ENCODE data around the gene FAM216B. TPM values are rescaled to one million over a fixed set of nuclear protein-coding genes. Genes with fewer than 3 reads are reported as not detected.

Gene FAM216B
- total RNA-seq, result not detected

GRCh38 chr13:42781352-42781751 lies at the start of gene FAM216B:
Gene FAM216B (plus strand): TSS chr13:42781584. CDS start chr13:42784068, 2,484 bp downstream.
- peaks cover 0 to 3% (median 0%) of the 10 kb centered on the region in 3 donors for H3K27me3 ChIP-seq (ENCODE audit: control insufficient read depth in 3 of 3, insufficient read depth in 3 of 3, low read length in 3 of 3)
- H3K9me3 ChIP-seq (ENCODE audit: control insufficient read depth in 3 of 3, low read length in 3 of 3), result peaks cover 0 to 3% (median 0%) of the 10 kb centered on the region in 3 donors
- H3K27ac ChIP-seq (ENCODE audit: low read depth, low read length), result no peak within 1 kb of the TSS
- no peaks in the 10 kb centered on the region for H3K36me3 ChIP-seq (ENCODE audit: control insufficient read depth in 3 of 3, insufficient read depth in 3 of 3, low read length in 3 of 3)
- no peak within 1 kb of the TSS for H3K9ac ChIP-seq (ENCODE audit: low read depth in 1 of 3, low read length in 3 of 3)
- H3K4me3 ChIP-seq (ENCODE audit: low read length in 3 of 3), result no peak within 1 kb of the TSS
- H3K4me1 ChIP-seq (ENCODE audit: control insufficient read depth in 3 of 3, insufficient read depth in 3 of 3, low read length in 3 of 3), result no peaks in the 10 kb centered on the region

- H3K4me1 ChIP-seq (ENCODE audit: control insufficient read depth in 3 of 3, insufficient read depth in 3 of 3, low read length in 3 of 3), result no peaks in the 10 kb centered on the region
- no peak overlapping the region for H3K4me3 ChIP-seq (ENCODE audit: low read length in 3 of 3)
- no peak overlapping the region for H3K9ac ChIP-seq (ENCODE audit: low read depth in 1 of 3, low read length in 3 of 3)
- H3K36me3 ChIP-seq (ENCODE audit: control insufficient read depth in 3 of 3, insufficient read depth in 3 of 3, low read length in 3 of 3), result no peaks in the 10 kb centered on the region
- H3K27ac ChIP-seq (ENCODE audit: low read depth, low read length), result no peak overlapping the region
- no peaks in the 10 kb centered on the region for H3K9me3 ChIP-seq (ENCODE audit: control insufficient read depth in 3 of 3, low read length in 3 of 3)
- peaks cover 0 to 2% (median 0%) of the 10 kb centered on the region in 3 donors for H3K27me3 ChIP-seq (ENCODE audit: control insufficient read depth in 3 of 3, insufficient read depth in 3 of 3, low read length in 3 of 3)
Measured at GRCh38 chr13:42732073-42732472, 49.3 kb upstream of the FAM216B start.

- no peak overlapping the region for H3K4me3 ChIP-seq (ENCODE audit: low read length in 3 of 3)
Measured at GRCh38 chr13:42733046-42733445, 48.3 kb upstream of the FAM216B start.

GRCh38 chr13:42735010-42735409 lies 46.4 kb upstream of the FAM216B start:
- H3K4me1 ChIP-seq (ENCODE audit: control insufficient read depth in 3 of 3, insufficient read depth in 3 of 3, low read length in 3 of 3), result no peaks in the 10 kb centered on the region
- H3K4me3 ChIP-seq (ENCODE audit: low read length in 3 of 3), result no peak overlapping the region
- H3K36me3 ChIP-seq (ENCODE audit: control insufficient read depth in 3 of 3, insufficient read depth in 3 of 3, low read length in 3 of 3), result no peaks in the 10 kb centered on the region
- H3K27ac ChIP-seq (ENCODE audit: low read depth, low read length), result no peak overlapping the region
- H3K9ac ChIP-seq (ENCODE audit: low read depth in 1 of 3, low read length in 3 of 3), result no peak overlapping the region
- peaks cover 0 to 2% (median 0%) of the 10 kb centered on the region in 3 donors for H3K27me3 ChIP-seq (ENCODE audit: control insufficient read depth in 3 of 3, insufficient read depth in 3 of 3, low read length in 3 of 3)
- H3K9me3 ChIP-seq (ENCODE audit: control insufficient read depth in 3 of 3, low read length in 3 of 3), result no peaks in the 10 kb centered on the region

More at GRCh38 chr13:42733046-42733445, 48.3 kb upstream of the FAM216B start:
- Histone ChIP-seq H3K27me3 (ENCODE audit: control insufficient read depth in 3 of 3, insufficient read depth in 3 of 3, low read length in 3 of 3) (peaks cover 0 to 2% (median 0%) of the 10 kb centered on the region in 3 donors), H3K4me1 (ENCODE audit: control insufficient read depth in 3 of 3, insufficient read depth in 3 of 3, low read length in 3 of 3) (no peaks in the 10 kb centered on the region), H3K27ac (ENCODE audit: low read depth, low read length) (no peak overlapping the region), H3K9me3 (ENCODE audit: control insufficient read depth in 3 of 3, low read length in 3 of 3) (no peaks in the 10 kb centered on the region), H3K36me3 (ENCODE audit: control insufficient read depth in 3 of 3, insufficient read depth in 3 of 3, low read length in 3 of 3) (no peaks in the 10 kb centered on the region), H3K9ac (ENCODE audit: low read depth in 1 of 3, low read length in 3 of 3) (no peak overlapping the region)

- no peak overlapping the region for H3K4me3 ChIP-seq (ENCODE audit: low read length in 3 of 3)
Measured at GRCh38 chr13:42740753-42741152, 40.6 kb upstream of the FAM216B start.

DNA sequence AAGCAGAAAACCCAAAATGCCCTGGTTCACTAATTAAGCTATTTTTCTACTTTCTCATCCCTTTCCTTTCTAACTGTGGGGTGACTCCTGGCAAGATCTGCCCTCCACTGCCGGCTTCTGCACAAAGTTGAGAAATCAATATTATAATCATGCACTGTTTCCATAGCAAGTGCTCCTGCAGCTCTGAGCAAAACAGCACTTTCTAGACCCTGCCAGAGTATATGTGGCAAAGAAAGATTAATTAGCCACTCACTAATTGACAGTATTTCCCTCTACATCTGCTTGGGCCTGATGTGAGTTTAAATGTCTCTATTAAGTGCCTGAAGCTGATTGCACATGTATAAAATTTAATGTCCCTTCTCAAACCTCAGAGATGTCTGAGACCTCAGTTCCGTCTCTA lies 39.5 kb upstream of the FAM216B start:
- no peak overlapping the region for H3K9ac ChIP-seq (ENCODE audit: low read depth in 1 of 3, low read length in 3 of 3)
- no peaks in the 10 kb centered on the region for H3K27me3 ChIP-seq (ENCODE audit: control insufficient read depth in 3 of 3, insufficient read depth in 3 of 3, low read length in 3 of 3)
- no peak overlapping the region for H3K27ac ChIP-seq (ENCODE audit: low read depth, low read length)
- no peaks in the 10 kb centered on the region for H3K4me1 ChIP-seq (ENCODE audit: control insufficient read depth in 3 of 3, insufficient read depth in 3 of 3, low read length in 3 of 3)
- H3K36me3 ChIP-seq (ENCODE audit: control insufficient read depth in 3 of 3, insufficient read depth in 3 of 3, low read length in 3 of 3), result no peaks in the 10 kb centered on the region
- H3K9me3 ChIP-seq (ENCODE audit: control insufficient read depth in 3 of 3, low read length in 3 of 3), result no peaks in the 10 kb centered on the region
- no peak overlapping the region for H3K4me3 ChIP-seq (ENCODE audit: low read length in 3 of 3)

More at GRCh38 chr13:42740753-42741152, 40.6 kb upstream of the FAM216B start:
- no peaks in the 10 kb centered on the region for H3K36me3 ChIP-seq (ENCODE audit: control insufficient read depth in 3 of 3, insufficient read depth in 3 of 3, low read length in 3 of 3)
- no peaks in the 10 kb centered on the region for H3K4me1 ChIP-seq (ENCODE audit: control insufficient read depth in 3 of 3, insufficient read depth in 3 of 3, low read length in 3 of 3)
- no peak overlapping the region for H3K9ac ChIP-seq (ENCODE audit: low read depth in 1 of 3, low read length in 3 of 3)
- no peak overlapping the region for H3K27ac ChIP-seq (ENCODE audit: low read depth, low read length)
- H3K27me3 ChIP-seq (ENCODE audit: control insufficient read depth in 3 of 3, insufficient read depth in 3 of 3, low read length in 3 of 3), result peaks cover 0 to 2% (median 0%) of the 10 kb centered on the region in 3 donors
- H3K9me3 ChIP-seq (ENCODE audit: control insufficient read depth in 3 of 3, low read length in 3 of 3), result no peaks in the 10 kb centered on the region

DNA sequence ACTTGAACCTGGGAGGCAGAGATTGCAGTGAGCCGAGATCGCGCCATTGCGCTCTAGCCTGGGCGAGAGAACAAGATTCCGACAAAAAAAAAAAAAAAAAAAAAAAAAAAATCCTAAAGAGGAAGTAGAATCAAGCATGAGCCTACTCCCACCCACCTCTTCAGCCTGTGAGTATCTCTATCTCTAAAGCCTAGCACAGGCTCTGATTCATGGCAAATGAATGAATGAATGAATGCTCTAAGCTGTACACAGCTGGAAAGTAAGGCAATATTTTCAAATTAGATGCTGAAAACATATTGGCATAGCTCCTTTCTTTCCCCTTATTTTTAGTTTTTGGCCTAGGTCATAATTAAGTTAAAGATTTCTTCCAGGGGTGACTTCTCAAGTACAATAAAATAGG lies 35.7 kb upstream of the FAM216B start:
- no peak overlapping the region for H3K27ac ChIP-seq (ENCODE audit: low read depth, low read length)
- no peaks in the 10 kb centered on the region for H3K9me3 ChIP-seq (ENCODE audit: control insufficient read depth in 3 of 3, low read length in 3 of 3)
- no peak overlapping the region for H3K9ac ChIP-seq (ENCODE audit: low read depth in 1 of 3, low read length in 3 of 3)
- no peaks in the 10 kb centered on the region for H3K27me3 ChIP-seq (ENCODE audit: control insufficient read depth in 3 of 3, insufficient read depth in 3 of 3, low read length in 3 of 3)
- no peaks in the 10 kb centered on the region for H3K36me3 ChIP-seq (ENCODE audit: control insufficient read depth in 3 of 3, insufficient read depth in 3 of 3, low read length in 3 of 3)
- no peaks in the 10 kb centered on the region for H3K4me1 ChIP-seq (ENCODE audit: control insufficient read depth in 3 of 3, insufficient read depth in 3 of 3, low read length in 3 of 3)
- no peak overlapping the region for H3K4me3 ChIP-seq (ENCODE audit: low read length in 3 of 3)

GRCh38 chr13:42746866-42747265 lies 34.5 kb upstream of the FAM216B start:
- Histone ChIP-seq H3K9ac (ENCODE audit: low read depth in 1 of 3, low read length in 3 of 3) (no peak overlapping the region), H3K27ac (ENCODE audit: low read depth, low read length) (no peak overlapping the region), H3K36me3 (ENCODE audit: control insufficient read depth in 3 of 3, insufficient read depth in 3 of 3, low read length in 3 of 3) (no peaks in the 10 kb centered on the region), H3K4me3 (ENCODE audit: low read length in 3 of 3) (no peak overlapping the region), H3K4me1 (ENCODE audit: control insufficient read depth in 3 of 3, insufficient read depth in 3 of 3, low read length in 3 of 3) (peaks cover 0 to 5% (median 4%) of the 10 kb centered on the region in 3 donors), H3K9me3 (ENCODE audit: control insufficient read depth in 3 of 3, low read length in 3 of 3) (no peaks in the 10 kb centered on the region), H3K27me3 (ENCODE audit: control insufficient read depth in 3 of 3, insufficient read depth in 3 of 3, low read length in 3 of 3) (no peaks in the 10 kb centered on the region)

DNA sequence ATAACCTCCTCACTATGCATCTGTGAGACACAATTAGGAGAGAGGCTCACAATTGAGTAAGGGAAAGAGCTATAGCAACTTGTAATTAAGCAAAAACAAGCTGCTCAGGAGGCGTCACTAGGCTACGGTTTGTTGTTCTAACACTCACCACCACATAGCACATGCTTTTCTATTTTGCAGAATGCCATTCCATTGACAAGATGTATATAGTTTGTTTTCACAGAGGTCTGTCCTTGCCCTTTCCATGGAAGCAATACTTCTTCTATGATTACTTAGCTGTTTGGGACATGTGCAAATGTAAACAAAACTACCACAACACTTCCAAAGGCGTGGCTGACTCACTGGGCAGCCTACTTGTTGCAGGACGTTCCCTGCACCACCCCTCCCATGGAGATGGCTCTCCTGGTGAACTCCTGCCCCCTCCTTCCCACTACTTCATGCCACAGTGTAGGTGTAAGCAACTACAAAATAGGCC lies 33.9 kb upstream of the FAM216B start:
- no peak overlapping the region for H3K9ac ChIP-seq (ENCODE audit: low read depth in 1 of 3, low read length in 3 of 3)

DNA sequence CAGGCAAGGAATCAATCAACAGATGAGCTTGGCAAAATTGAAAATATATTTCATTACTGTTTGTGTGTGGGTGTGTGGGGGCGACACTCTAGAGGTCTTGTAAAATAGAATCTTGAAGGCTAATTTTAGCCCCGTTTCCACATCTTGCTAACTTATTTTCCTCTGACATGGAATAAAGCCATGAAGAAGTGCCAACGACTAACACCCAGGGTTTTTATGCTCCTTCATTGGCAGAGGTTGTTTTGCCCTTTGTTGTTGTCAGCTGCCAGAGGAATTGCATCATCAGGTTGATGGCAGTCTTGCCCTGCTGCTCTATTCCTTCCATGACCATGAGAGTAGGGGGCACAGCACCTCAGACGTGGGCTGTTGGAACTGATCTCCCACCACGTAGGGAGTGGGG lies 30.6 kb upstream of the FAM216B start:
- Histone ChIP-seq H3K4me1 (ENCODE audit: control insufficient read depth in 3 of 3, insufficient read depth in 3 of 3, low read length in 3 of 3) (peaks cover 0 to 5% (median 4%) of the 10 kb centered on the region in 3 donors), H3K27me3 (ENCODE audit: control insufficient read depth in 3 of 3, insufficient read depth in 3 of 3, low read length in 3 of 3) (no peaks in the 10 kb centered on the region), H3K27ac (ENCODE audit: low read depth, low read length) (no peak overlapping the region), H3K9me3 (ENCODE audit: control insufficient read depth in 3 of 3, low read length in 3 of 3) (no peaks in the 10 kb centered on the region), H3K36me3 (ENCODE audit: control insufficient read depth in 3 of 3, insufficient read depth in 3 of 3, low read length in 3 of 3) (no peaks in the 10 kb centered on the region), H3K9ac (ENCODE audit: low read depth in 1 of 3, low read length in 3 of 3) (no peak overlapping the region), H3K4me3 (ENCODE audit: low read length in 3 of 3) (no peak overlapping the region)

More for the DNA sequence above, 33.9 kb upstream of the FAM216B start:
- H3K27me3 ChIP-seq (ENCODE audit: control insufficient read depth in 3 of 3, insufficient read depth in 3 of 3, low read length in 3 of 3), result no peaks in the 10 kb centered on the region
- no peak overlapping the region for H3K27ac ChIP-seq (ENCODE audit: low read depth, low read length)
- H3K9me3 ChIP-seq (ENCODE audit: control insufficient read depth in 3 of 3, low read length in 3 of 3), result no peaks in the 10 kb centered on the region
- no peaks in the 10 kb centered on the region for H3K36me3 ChIP-seq (ENCODE audit: control insufficient read depth in 3 of 3, insufficient read depth in 3 of 3, low read length in 3 of 3)
- H3K4me1 ChIP-seq (ENCODE audit: control insufficient read depth in 3 of 3, insufficient read depth in 3 of 3, low read length in 3 of 3), result peaks cover 0 to 5% (median 4%) of the 10 kb centered on the region in 3 donors
- no peak overlapping the region for H3K4me3 ChIP-seq (ENCODE audit: low read length in 3 of 3)

All from skeletal muscle tissue (tissue), 4 donors.